HuH-7 (cell line): ENCODE measurements around the gene IGF2.

Experiments
- DNase-seq: peaks from one replicate; pipeline ENCODE4 v3.0.0; 2011; ENCODE audit warnings: low spot score

The IGF2 gene

DNA sequence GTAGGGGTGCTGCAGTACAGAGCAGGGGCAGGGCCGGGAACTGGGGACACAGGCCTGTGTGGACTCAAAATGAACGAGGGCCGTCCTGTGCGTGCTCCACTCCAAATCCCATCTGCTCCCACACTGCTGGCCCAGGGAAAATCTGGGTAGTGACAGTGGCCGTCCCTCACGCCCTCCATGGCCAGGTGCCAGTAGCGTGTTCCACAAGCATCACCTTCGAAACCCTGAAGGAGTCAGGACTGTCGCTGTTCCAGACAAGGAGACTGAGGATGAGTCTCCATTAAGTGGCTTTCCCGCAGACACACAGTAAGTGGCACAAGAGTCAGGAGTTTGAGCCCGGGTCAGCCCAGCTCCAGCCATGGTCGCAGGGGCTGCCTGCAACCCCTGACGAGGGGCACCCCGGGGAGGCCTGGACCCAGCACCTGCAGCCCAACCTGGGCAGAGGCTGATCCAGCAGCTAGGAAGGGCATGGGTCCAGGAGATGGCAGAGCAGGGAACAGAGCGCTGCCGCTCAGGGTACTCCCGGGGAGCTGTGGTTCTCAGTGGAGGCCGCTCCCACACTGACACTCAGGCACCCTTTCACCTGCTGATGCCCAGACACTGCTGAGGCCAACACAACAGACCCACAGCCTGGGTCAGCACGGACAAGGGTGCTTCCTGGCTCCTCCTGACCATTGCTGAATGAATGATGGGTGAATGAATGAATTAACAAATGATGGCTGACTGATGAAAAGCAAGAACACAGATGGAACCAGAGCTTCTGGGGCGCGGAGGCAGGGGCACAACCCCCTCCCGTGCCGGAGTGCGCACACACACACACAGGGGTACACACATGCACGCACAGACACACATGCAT is 35.3 kb downstream of the IGF2 start:
- DNase-seq = no peak

DNA sequence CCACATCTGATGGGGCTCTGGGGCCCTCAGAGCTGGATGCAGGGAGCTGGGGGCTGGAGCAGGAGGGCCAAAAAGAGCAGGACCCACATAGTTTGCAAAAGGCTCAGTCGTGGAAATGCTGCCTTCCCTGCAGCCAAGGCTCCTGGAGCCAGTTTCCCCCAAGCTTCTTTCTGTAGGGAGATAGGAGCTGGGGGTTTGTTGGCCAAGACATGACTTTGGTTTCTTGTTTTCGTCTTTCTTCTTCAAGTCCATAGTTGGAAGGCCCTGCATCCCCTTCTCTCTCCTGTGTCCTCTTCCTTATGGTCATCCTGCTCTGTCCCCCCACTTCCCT is 36.3 kb downstream of the IGF2 start:
- DNase-seq = no peak

DNA sequence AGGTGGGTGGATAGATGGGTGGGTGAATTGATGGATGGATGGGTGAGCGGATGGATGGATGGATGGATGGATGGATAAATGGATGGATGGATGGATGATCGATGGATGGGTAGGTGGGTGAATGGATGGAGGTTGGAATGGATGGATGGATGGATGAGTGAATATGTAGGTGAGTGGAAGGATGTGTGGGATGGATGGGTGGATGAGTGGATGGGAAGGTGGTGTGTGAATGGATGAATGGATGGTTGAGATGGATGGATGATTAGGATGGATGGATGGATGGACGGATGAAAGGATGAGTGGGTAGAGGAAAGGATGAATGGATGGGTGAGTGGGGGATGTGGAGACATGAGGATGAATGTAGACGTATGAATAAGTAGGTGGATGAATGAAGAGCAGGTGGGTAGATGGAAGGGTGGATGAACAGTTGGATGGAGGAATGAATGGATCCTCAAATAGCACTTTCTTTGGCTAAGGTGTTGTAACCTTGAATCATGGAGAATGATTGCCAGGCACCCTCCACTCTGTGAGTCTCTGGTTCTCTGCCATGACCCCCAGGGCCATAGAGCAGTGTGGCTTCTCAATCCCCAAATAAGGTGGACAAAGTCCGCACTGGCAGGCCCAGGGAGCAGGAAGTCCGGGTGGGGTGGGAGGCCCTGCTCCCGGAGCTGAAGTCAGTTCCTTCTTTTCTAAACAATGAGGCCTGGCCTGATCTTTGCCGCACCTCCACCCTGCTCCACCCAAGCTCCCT is 36.9 kb downstream of the IGF2 start:
- DNase-seq = peak; percentile 57

DNA sequence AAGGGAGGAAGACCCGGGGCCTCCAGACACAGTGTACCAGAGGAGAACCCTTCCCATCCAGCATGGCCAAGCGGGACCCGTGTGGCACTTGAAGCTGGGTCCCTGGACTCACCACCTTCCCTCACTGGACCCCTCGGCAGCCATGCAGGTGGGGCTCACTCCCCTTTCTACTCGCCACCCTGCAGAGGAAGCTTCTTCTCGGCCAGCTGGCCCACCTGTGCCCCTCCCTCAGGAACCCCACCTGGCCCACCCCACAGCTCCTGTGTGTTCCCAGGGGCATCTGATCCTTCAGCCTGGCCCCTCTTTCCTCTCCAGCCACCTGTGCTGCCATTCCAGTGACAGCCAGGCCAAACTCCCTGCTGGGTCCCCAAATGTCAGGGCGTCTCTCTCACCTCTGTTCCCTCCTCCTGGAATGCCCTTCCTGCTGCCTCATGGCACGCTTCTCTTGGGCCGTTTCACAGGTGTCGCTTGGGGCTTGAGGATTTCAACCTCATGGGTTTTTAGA is 38.0 kb downstream of the IGF2 start:
- no peak for DNase-seq

DNA sequence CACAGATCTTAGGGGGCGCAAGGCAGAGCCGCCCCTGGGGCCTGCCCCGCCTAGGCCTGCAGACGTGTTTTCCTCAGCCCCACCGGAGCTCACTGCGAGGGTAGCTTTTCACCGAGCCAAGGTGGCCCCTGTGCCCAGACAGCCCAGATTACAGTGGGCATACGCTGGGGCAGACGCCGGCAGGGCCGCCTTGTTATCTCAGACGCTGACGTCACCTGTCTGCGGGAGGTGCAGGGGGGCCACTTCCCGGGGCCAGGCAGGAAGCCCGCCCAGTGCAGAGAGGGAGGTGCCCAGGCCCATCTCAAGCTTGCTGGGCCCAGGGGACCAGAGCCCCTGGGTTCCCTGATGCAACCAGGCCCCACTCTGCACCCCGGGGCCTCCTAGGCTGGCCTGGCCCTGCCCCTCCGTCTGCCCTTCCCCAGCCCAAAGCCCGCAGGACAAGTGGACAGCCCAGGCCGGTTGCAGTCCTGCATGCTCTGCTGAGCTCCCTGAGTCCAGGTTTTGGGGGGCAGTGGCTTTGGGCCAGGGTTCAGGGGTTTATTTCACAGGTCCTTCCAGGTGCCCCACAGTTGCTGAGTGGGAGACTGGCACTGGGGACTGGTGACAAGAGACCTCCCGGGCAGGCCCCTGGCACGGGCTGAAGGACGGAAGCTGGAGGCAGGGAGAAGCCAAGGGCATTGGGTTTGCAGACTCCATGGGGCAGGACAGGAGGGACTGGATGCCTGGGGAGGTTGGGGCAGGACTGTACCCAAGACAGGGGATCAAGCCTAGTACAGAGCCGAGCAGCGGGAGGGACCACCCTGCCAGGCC is 38.6 kb downstream of the IGF2 start:
- DNase-seq = no peak

DNA sequence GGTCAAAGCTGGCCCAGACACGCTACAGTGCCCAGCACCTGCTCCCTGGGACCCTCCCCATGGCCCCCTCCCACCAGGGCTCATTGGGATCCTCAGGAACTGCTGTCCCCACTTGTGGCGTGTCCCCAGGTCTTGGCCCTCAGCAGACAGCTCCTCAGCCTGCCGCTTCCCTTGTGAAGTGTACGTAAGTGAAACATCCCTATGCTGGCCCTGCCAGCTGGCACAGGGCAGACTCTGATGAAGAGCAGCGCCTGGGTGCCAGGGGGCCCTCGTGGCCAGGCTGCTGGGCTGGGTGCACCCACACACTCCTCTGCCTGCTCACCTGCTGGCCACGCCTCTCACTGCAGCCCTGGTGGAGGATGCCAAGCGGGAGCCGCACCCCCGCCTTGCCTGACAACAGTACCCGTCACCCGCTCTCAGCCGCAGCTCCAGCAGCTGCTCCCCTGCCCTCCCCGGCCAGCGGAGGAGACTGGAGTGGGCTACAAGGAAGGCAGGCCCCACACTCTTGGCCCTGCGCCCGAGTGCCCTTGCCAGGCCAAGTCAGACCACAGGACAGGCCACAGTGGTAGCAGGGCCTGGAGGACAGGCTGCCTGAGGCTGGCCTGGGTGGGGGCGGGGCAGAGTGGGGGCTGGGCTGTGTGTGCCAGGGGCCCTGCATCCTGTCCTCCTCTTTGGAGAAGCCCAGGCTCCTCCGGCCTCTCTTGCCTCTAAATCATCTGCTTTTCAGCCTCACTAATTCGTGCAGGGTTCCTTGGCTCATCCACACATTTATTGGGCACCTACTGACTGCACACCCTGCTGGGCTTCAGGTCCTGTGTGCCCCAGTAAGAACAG is 39.5 kb downstream of the IGF2 start:
- no peak for DNase-seq

DNA sequence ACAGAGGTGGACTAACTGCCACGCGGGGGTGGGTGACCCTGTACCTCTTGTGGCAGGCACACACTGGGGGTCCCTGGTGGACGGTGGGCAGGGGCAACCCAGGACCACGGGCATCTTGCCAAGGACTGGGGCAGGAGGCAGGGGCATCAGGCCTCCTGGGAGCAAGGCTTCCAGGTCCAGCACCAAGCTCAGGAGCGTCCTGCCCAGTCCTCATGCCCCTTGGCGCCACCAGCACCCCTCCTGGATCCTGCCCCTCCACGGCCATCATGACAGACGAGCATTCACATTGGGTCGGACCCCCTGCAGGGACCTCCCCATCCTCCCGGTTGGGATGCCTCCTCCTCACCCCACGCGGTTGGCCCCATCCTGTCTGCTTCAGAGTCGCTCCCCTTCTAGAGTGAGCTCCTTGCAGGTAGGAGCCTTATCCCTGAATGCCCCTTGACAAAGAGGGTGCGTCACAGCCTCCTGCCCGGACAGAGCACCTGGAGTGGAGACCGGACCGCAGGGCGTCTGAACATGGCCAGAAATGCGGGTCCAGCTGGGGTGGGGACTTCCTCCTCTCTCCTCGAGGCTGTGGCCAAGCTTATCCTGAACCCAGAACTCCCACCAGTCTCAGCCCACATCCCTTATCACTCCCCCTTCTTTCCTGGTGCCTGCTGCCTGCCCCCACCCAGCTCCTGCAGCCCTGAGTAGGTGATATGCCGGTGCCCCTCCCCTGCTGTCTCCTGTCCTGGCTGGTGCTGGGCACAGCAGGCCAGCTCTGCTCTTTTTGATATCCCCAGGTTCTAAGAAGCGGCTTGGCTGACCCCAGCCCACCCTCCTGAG is 40.3 kb downstream of the IGF2 start:
- no peak for DNase-seq

DNA sequence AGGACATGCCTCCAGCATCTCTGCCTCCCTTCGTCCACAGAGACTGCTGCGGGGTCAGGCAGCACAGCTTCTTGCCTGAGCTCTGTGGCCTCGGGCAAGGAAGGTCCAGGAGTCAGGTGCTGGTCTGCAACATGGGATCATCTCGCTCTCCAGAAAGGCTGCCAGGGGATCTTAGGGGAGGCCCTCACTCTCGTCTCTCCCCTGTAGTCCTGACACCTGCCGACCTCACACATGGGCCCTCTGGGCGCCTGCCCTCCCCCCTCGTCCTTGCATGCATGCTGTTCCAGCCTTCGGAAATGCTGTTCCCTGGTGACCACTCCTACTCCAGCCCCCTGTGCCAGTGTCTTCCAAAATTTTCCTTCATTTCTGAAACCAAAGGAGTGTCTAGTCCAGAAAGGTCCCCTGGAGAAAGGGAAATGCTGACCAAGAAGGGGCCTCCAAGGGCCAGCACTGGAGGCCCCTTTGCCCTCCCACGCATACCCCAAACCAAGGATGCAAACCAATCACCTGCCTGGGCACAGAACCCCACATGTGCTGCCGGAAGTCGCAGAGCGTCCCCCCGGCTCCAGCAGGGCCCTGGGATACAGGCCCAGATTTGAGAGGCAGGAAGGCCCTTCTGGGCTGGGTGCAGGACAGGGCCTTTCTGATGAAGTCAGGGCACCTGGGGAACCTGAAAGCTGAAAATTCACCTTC is 41.0 kb downstream of the IGF2 start:
- DNase-seq = no peak

DNA sequence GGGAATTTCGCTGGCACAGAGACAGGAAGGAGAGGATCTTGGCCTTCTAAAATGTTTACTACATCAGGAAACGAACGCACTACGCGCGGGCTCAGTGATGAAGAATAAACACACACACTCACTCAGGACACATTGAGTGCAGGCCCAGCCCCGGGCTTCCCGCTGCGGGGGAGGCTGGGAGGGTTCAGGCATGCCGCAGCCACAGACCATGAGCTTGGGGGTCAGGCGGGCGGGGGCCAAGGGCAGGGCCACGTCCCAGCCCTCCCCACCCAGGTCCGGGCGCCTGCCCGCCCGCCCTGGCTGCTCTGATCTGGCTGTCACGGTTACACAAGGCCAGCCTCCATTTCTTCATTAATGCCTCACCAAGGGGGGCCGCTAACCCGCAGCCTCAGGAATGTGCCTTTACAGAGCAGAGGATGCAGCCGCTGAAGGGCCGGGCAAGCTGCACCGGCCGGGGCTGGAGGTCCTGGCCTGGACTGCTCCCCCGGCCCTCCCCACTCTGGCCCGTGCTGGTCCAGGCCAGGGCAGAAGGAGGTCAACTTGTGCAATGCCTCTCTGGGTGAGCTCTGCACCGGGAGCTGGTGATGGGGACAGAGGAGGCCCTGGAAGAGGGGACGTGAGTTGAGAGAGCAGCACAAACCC is 41.7 kb downstream of the IGF2 start:
- peak; percentile 71 for DNase-seq

DNA sequence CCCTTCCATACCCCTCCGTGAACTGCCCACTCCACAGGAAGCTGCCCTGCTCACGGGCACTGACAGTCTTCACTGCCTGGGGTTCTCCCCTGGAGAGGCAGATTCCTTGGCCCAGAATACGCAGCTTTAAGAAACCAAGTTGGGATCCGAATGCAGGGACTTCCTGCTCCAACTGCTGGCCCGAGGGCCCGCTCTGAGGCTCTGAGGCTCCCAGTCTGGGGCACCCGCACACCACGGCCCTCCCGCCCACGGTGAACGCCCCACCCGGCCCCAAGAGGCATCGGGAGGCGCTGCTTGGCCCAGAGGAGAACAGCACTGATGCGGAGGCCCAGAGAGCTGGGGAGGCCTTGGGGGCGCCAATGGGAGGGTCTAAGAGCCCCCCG is 42.3 kb downstream of the IGF2 start:
- no peak for DNase-seq

DNA sequence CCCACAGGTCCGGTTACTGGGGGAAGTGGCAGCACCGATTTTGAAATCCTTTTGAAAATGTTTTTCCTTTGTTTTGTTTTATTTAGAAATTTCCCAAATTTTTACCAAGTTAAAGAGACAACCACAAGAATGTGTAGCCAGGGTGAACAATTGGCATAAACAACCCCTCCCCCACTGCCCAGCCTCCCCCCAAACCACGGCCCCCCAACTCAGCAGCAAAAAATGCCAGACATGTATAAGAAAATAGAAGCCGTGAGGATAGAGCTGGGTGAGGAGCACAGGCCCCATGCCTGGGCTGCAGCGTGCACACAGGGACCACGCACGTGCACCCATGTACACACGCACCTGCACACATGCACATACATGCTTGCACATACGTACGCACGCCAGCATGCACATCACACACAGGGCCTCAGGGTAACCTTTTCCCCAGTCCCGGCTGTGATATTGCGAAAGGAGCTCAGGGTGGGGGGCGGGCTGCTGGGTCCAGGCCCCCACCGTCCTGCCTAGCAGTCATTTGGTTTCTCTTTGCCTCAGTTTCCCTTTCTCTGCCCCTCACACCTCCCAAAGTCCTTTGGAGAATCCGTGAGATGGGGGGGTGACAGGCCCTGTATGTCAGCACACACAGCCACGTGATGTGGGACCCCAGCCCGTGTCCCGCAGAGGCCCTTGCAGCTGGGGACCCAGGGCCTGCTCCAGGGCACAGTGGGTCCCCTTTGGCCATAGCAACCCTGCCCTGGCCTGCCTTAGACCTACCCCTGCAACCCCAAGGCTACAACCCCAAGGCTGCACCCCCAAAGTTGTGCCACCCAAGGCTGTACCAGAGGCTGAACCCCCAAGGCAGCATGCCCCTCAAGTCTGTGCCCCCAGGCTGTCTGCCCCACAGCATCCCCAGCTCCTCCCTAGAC is 42.9 kb downstream of the IGF2 start:
- DNase-seq = no peak

DNA sequence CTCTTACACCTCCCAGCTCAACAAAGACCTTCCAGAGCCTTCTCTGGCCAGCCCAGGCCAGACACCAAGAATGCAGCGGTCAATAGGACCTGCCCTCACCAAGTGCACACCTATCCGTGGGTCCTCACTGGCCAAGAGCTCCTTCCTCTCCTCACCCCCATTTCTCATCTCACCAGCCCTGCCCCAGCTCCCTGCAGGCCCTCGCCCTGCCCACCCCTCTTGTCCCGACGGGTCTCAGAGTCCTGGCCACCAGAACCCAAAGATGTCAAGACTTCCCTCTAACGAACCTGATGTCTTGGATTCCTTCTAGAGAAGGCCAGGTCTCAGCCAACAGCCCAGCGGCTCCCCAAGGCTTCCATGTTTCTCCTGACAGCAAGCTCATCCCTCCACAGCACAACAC is 43.6 kb downstream of the IGF2 start:
- DNase-seq = no peak

DNA sequence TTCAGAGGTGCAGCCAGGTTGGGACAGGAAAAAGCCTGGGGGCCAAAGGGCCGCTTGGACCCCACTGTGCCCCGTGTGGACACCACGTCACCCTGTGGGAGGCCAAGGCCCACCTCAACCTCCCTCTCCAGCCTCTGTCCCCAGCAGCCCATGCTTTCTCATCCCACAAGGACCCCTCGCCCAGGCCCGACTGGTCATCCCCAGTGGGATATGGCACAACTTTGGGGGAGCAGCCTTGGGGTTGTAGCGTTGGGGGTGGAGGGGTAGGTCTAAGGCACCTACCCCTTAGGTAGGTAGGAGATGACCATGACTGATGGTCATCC is 44.0 kb downstream of the IGF2 start:
- DNase-seq = no peak

DNA sequence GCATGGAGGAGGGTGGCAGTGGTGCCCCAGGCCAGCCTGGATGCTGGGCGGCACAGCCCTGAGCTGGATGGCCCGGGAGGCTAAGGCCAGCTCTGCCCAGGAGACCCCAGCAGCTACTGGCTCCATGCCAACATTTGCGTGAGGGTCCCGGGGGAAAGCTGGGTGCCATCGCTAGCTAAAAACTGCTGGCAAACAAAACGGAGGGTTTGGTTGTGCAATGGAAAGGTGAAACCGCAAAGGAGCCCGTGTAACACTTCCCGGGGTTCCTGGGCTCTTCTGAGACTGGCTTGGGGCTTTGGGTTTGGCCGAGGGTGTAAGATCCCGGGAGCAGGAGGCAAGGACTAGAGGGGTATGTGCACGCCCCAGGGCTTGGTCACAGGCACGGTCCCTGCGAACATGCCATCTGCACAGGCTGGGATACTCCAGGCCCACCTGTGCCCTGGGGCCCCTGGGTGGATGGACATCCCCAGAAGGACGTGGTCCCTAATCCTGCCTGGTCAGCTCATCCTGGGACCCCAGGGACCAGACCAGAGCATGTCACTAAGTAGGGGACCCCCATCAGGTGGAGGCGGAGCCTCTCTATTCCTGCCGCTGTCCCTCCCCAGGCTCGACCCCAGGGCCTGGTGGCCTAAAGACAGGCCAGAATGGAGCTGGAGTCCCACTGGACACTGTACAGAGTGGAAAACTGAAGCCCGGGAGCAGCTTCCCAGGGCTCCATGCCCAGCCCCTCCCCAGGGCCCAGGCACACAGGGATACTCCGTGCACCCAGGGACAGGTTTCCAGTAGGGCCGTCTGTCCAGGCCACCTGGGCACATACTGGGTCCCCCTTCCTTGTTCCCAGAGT is 44.6 kb downstream of the IGF2 start:
- no peak for DNase-seq

DNA sequence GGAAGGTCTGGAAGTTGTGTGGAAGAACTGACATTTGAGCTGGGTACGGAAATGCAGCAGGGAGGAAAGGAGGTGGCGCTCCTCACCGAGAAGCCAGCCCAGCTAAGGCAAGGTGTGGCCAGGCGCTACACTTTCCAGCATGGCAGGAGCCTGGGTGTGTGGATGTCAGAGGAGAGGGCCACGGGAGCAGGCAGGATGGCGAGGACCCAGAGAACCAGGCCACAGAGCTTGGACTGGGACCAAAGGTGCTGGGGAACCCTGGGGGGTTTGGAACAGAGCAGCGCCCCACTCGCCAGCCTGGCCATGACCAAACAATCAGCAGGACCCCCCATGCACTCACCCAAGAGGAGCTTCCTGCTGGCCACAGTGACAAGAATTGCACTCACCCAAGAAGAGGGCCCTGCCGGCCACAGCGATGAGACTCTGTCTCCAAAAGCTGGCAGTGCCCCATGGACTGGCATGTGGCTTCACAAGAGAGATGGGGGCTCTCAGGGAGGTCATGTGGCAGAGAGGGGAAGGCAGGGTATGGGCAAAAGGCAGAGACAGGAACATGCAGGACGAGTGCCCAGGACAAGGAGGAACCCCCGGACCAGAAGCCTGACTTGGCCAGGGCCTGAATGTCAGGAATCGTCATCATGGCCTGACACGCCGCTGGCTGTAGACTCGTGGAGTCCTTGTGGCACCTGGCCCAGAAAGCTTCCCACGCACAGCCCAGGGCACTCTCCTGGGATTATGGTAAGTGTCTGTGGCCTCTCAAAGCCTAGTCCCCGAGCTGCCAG is 45.4 kb downstream of the IGF2 start:
- DNase-seq = no peak

DNA sequence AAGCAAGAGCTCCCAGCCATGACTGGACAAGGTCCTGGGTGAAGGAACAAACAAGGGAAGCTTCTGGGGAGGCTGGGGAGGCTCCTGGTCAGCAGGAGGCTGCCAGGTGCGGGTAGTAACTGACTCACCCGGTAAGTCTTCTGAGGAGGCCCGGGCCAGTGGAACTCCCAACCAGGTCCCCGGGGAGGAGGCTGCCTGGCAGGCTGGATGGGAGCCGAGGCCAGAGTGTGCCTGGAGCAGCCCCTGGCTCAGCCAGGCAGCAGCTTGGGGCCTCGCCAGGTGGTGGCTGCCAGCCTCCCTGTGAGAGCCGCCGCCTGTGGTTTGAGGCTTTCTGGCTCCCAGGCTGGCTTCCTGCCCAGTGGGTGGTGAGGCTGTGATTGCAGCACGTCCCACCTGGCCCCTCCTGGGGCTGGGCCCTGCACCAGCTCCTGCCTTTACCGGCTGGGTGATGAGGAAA is 46.2 kb downstream of the IGF2 start:
- no peak for DNase-seq

DNA sequence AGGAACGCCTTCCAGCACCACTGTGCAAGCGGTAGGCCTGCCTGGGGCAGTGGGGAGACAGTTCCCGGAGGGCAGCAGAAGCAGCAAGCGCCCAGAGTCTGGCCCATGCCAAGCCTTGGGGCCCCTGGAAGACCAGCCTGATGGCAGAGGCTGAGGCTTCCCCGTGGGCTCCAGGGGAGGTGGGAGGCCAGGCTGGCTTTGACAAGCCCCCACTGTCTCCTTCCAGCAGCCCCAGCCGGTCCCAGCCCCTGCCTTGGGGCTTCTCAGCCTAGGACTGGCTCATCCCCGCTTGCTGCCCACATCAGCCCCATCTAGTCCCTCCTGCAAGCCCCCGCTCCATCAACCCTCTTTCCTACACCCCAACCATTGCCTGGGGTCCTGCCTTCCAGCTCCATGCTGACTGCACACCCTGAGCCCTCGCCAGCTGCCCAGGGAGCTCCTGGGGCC is 46.7 kb downstream of the IGF2 start:
- no peak for DNase-seq
